DMS153 (cell line): Measurements from ENCODE around the gene ATG7.

Experiments
- DNase-seq: peaks from one replicate; lab custom pipeline; 2025; lab: John Stamatoyannopoulos, UW

The ATG7 gene

DNA sequence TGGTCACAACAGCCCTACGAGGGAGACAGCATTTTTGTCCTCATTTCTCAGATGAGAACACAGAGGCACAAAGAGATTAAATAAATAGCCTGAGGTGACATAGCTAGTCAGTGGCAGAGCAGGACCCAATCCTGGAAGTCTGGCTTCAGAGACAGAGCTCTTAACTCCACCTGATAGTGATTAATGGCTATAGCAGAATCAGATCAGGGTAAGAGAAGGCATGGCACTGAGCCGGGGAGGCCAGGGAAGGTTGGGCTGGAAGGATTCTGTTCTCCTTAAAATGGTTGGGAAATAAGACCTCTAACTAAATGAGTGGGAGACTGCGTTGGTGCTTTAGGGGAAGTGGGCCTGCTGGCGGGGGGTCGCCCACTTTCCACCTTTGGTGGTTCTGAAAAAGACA lies 267.0 kb downstream of the ATG7 start:
- DNase-seq, result no peak

DNA sequence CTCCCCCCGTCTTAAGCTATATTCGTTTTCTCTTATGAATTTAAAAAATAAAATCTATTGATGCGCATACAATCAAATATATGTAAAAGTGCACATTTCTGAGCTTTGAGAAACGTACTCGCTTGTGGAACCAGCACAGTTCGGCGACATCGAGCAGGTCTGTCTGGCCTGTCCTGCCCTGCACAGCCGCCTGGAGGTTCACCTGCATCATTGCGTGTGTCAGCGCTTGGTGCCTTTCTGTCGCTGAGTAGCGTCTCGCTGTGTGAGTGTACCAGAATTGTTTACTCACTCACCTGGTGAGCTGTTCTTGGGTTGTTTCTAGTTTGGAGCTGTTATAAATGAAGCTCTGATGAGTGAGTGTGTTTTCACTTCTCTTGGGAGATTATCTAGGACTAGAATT lies 267.5 kb downstream of the ATG7 start:
- peak; percentile 3 for DNase-seq

DNA sequence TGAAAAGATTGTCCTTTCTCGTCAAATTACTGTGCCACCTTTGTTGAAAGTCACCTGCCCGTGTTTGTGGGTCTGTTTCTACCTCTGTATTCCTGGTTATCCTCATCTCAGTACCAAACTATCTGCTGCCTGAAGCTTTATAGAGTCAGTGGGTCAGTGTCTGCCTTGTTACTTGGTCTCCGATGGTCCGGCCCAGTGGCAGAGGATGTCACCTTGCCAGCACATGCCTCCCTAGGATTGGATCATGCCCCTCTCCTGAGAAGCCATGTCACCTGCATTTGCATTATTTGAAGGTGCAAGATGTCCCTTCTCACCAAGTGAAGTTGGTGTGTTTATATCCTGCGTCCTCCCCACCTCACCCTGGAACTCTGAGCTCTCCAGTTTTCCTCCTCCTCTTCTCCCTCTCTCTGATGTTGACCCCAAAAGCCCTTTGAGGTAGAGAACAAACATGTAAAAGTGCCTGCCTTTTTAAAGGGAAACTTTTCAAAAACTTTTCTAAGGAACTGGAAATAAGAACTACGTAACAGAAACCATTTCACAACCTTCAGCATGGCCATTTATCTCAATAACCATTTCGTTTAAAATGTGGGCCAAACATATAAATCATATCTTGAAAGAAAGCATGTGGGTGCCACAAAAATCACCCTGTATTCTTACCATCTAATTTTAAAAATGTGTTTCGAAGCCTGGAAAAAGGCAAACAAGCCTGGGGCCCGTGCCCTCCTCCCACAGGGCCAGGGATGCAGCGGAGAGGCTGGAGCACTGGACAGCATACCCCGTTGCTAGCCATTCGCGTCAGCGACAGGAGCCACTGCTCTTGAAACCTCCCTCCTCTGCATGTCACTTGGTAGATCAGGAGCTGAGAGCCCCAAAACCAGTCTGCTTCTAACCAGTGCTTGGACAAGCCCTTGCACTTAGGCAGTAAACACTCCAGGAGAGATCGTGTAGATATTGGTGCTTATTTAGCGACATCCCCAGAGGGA lies 269.4 kb downstream of the ATG7 start:
- no peak for DNase-seq

- DNase-seq, result no peak
Observed at GRCh38 chr3:11542551-11542950, 270.4 kb downstream of the ATG7 start.

- DNase-seq, result no peak
Observed at GRCh38 chr3:11543141-11543947, 271.1 kb downstream of the ATG7 start.

DNA sequence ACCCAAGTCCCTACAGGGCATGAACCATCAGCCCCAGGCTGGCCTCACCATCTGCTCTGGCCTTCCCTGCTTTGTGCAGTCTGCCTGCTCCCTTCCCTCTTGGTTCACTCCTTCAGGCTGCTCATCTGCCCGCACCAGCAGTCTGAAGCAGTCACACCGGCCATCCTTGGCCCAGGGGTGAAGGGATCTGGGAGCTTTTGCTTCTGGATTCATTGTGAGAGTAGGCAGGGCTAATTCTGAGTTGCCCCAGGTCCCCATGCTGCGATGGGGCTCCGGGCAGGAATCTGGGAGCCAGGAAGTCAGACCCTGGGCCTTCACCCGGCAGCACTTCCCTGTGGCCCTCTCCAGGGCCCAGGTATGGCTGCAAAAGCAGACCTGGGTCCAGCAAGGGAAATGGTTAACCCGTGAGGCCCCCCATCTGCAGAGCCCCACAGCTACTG lies 271.8 kb downstream of the ATG7 start:
- no peak for DNase-seq

DNA sequence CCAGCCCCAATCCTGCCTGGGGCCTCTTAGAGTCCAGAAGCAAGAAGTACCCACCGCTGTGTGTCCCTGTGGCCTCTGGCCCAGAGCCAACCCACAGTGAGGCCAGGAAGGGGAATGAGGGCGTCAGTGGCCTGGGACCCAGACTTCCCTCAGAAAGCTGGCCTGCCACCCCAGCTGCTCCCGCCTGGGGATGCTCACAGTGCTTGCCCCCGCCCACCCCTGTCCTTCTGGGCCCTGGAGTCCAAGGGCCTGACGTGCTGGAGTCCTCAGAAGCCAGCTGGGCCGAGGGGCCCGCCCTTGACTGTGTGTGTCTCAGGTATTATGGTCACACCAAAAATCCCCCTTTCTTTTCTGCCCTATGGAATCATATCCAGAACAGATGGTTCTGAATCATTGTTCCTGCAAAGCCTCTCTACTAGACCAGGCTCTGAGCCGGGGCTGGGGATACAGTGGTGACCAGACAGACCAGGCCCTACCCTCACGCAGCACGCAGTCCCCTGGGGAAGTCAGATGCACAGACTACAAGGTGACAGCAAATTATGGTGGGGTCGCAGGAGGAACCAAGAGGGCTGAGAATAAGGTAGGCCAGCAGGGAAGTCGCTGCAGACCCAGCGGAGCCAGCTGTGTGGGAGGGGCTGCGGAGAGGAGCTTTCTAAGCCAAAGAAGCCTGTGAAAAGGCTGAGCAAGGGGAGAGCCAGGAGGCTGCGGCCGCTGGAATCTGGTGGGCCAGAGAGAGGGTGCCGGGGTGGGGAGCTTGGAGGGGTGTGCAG lies 272.4 kb downstream of the ATG7 start:
- no peak for DNase-seq

- no peak for DNase-seq
Observed at GRCh38 chr3:11545186-11545851, 273.1 kb downstream of the ATG7 start.

- DNase-seq, result no peak
Observed at GRCh38 chr3:11546657-11547302, 274.6 kb downstream of the ATG7 start.

DNA sequence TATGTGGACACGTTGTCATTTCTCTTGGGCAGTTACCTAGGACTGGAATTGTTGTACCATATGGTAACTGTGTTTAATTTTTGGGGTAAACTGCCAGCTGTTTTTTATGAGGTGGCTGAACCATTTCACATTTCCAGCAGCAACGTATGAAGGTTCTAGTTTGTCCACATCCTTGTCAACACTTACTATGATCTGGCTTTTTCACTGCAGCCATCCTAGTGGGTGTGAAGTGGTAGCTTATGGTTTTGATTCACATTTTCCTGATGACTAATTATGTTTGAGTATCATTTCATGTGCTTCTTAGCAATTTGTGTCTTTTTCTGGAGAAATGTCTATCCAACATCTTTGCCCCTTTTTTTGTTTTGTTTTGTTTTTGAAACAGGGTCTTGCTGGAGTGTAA lies 275.3 kb downstream of the ATG7 start:
- DNase-seq, result no peak

- no peak for DNase-seq
Observed at GRCh38 chr3:11548721-11549131, 276.5 kb downstream of the ATG7 start.

DNA sequence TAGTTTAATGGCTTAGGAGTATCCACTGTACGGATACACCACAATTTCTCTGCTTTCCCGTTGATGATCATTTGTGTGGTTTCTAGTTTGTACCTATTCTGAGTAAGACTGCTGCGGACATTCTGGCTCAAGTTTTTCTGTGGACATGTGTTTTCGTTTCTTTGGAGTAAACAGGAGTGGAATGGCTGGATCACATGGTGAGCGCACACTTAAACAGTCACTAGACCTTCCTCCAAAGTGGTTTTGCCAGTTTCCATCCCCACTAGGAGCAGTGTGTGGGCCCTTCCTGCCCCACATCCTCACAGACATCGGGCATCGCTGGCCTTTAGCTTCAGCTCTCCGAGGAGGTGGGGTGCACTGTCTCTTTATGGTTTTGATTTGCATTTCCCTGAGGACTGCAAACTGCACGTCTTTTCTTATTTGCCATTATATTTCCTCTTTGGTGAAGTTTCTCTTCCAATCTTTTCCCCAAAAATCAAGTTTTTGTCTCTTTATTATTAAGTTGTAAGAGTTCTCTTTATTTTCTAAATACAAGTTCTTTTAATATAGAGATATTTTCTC lies 277.5 kb downstream of the ATG7 start:
- no peak for DNase-seq

DNA sequence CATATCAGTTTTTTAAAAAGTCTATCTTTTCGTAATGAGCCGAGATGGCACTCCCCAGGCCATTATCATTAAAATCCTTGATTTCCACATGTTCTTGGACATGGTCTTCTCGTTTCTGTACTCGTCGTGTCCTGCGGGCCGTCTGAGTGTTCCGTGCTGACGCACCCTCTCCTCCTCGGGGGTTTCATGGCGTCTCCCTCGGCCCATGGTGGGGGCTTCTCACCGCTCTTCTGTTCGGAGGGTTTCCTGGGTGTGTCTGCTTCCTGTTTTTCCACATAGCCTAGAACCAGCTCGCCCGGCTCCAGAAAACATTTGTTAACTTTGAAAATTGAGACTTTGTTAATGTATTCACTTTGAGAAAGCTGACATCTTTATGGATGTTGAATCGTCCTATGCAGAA lies 278.8 kb downstream of the ATG7 start:
- DNase-seq, result no peak

DNA sequence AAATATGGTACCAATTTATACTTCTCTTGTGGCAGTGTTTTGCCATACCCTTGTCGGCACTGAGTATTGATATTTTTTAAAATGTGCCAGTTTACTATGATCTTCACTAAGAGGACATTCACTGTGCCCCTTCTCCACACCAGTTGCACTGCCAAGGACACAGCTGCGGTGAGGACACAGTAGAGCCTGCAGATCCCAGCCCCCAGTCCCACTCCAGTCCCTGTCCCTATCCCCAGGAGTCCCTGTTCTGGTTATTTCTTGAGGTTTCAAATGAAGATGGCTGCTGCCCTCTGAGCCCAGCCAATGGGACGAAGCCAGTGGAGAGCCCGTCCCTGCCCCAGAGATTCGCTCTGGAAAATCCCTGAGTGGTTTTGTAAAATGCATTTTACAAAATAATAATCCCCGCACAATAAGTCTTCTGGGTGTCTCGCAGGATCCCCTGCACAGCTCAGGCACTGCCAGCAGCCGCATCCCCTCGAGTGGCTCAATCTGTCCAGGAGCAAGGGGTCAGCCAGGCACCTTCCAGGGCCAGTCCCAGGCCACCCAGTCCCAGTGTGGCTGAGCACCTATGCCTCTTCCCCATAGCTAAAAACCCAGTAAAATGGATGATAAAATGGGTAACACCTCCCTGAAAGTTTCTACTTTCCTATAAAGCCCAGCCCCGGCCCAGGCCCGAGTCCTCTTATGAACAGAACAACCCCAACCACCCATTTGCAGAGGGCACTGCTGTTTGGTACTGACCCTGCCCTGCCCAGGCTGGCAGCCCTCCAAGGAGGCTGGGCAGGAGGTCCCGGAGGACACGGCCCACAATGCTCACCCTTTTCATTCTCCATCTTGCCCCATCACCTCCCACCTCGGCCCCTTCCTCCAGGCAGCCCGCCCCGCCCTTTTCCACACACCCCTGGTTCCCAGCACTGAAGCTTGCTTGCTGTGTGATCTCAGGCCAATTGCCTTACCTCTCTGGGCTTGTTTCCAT lies 280.4 kb downstream of the ATG7 start:
- no peak for DNase-seq

DNA sequence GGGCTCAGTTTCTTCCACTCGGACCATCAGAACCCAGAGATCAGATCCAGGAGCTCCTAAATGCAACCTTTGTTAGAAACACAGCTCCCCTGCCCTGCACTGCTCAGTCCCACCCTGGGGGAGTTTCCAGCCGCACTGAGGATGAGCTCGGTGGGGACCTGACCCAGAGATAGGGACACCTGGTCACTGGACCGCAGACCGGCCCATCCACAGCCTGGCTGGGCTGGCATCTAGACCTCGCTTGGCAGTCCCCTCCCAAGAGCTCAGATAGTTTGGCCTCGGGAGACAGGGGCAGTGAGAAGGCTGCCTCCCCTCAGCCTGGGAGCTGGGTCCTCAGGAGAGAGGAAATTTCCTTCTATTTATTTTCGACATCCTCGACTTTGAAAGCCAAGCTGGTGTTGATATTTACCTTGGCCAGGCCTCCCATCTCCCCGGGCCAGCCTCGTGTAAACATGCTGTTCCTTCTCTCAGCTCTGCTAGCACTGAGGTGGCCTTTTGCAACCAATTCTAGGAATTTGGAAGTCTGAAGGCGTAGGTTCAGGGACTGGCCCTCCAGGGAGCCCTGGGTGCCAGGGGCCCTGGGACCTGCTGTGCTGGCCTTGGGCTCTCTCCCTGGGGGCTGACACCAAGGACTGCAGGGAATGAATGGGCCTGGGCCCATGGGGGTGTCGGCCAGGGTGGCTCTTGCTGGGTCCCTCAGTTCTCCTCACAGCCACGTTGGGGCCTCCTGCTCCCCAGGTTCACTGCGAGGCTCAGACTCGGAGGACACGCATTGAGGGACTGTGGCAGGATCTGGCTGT lies 281.4 kb downstream of the ATG7 start:
- no peak for DNase-seq

DNA sequence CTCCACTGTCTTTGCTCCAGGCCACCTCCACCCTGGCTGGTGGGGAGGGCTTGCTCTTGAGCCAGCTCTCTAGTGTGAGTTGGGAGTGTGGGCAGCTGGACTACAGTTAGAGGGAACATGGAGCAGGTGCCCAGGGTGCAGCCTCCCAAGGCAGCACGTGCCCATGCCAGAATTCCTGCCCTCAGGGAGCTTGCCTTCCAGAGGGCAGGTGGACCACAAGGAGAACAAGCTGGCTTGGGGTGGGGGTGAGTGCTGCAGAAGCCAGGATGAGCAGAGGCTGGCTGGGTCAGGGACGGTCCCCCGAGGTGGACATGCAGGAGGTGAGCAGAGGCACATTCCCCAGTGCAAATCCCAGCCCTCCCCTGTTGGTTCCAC lies 282.0 kb downstream of the ATG7 start:
- no peak for DNase-seq

- no peak for DNase-seq
Observed at GRCh38 chr3:11554666-11555065, 282.5 kb downstream of the ATG7 start.

- no peak for DNase-seq
Observed at GRCh38 chr3:11555211-11555782, 283.1 kb downstream of the ATG7 start.
